ENCODE results near the gene RGS9BP.
A peak's percentile ranks its signal among the peaks of the same experiment; 100 is the strongest.
"Not testable (repeated sequence)": the region's sequence is repeated elsewhere in the genome, so short reads cannot be mapped to it uniquely, and the experiment has no call there.

RGS9BP gene, protein sequence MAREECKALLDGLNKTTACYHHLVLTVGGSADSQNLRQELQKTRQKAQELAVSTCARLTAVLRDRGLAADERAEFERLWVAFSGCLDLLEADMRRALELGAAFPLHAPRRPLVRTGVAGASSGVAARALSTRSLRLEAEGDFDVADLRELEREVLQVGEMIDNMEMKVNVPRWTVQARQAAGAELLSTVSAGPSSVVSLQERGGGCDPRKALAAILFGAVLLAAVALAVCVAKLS

DNA sequence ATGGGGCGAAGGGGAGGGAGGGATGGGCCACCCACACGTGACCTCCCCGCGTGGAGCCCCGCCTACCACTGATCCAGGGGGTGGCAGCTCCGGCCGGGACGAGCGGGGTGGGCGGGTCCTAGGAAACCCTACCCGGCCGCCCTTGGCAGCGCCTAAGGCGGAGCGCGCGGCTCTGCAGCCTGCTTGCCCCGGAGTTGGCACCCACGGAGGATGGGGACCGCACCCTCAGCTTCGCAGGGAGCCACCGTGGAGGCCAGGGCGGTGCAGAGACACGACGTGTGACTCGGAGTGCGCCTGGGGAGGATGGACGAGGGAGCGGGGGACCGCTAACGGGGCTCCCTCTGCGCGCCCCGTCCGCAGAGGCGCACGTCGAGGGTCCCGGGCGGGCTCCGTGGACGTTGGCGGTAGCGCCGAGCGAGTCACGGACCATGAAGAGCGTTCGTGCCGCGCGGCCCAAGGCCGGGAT lies at the start of gene RGS9BP:
Gene RGS9BP (plus strand): TSS at position 129 of the 466 bp plus-strand sequence. CDS start 416 bp downstream, outside the sequence.
- DNase-seq, result peak; percentile 65 to 78

DNA sequence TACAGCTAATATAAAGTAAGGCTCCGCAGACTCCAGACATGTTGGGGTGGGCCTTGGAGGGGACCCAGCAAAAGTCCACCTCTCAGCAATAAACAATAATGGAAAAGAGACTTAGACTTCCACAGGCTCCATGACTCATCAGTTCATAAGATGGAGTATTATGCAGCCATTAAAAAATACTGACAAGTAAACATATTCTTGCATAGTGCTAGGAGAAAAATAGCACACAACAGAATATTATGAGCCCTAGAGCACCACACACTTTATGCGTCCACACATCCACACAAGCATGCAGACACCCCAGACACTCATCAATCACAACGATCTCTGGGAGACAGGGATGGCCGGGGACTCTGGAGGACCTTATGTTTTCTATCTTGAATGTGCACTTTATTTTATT lies 48.7 kb upstream of the RGS9BP start:
- DNase-seq, result no peak

DNA sequence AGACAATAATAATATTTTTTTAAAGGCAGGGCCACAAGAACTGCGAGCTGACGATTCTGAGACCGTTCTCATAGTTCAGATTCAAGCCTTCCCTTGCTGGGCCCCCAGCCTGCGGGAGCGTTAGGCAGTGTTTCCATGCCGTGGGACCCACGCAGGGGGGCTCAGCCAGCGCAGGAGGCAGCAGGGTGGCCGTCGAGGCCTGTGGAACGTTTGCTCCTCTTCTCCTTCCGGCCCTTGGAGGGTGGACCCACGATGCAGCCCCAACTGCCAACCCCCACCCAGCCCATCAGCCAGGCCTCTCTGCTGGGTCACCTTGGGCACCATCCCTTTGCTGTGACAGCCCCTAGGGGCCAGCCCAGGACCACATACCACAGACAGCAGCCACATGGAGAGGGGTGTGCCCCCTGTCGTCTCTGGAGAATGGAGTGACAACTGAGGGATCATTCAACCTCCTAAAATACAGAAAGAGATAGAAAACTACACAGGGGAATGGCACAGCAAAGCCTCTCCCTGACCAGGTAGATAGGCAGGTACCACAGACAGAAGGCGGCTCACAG lies 47.9 kb upstream of the RGS9BP start:
- no peak for DNase-seq

DNA sequence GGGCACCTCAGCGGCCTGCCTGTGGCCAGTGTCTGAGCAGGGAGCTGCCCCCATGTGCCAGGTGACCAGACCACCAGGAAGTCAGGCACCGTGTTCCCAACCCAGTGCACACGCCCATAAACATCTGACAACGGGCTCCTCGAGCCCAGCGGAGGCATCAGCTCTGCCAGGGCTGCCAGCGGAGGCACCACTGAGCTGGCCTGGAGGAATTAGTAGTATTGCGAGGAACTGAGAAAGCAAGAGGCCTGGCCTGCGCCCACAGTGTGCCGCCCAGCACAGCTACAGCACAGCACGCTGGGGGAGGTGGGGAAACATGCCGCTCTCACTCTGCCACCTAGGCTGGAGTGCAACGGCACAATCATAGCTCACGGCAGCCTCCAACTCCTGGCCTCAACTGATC lies 45.3 kb upstream of the RGS9BP start:
- no peak for DNase-seq

DNA sequence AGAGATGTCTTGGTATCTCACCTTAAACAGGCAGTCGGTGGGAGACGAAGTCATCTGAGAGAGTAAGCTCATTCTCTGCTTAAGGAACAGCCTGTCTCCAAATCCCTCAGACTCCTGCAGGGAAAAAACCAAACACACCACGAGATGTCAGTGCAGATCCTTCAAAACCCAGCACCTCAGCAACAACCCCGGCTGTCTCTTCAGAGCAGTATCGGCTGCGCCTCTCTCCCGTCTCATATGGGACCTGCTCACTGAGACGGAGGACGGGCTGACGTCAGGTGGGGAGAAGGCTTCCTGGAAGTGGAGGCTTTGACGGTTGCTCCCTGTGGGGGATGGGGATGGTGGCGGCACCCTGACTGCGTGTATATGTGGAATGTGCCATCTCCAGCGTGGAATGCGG lies 44.3 kb upstream of the RGS9BP start:
- DNase-seq, result no peak

DNA sequence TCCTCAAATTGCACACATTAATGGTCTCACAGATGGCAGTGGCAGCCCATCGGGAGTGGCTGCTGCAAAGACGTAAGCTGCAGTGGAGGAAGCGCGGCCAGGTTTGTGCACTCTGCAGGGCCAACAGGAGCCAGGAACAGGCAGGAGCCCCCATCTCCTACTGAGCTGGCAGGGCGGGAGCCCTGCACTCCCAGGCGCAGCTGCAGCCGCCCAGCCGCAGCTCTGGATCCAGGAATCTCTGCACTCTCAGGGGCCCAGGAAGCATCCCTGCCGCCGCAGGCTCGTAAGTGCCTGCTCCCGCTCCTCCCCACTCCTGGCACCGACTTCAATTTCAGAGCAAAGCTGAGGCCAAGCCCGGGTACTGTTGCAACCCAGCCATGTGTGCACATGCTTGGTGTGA lies 38.2 kb upstream of the RGS9BP start:
- no peak for DNase-seq

DNA sequence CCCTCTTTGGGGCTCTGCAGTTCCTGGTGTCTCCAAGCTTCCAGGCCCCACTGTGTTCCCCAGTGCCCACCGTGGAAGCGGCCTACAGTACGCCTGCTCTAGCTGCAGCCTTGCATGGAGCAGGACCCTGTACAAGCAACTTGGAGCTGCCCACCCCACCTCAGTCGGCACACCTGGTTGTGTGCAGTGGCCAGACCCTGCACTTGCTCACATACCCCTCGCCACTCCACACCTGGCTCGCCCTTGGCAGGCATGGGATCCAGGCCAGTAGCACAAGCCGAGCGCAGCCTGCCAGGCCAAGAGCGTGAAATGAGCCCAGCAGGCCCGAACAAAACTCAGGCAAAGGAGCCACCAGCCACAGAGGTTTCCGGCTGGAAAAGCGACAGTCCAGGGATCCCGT lies 37.0 kb upstream of the RGS9BP start:
- DNase-seq, result no peak

DNA sequence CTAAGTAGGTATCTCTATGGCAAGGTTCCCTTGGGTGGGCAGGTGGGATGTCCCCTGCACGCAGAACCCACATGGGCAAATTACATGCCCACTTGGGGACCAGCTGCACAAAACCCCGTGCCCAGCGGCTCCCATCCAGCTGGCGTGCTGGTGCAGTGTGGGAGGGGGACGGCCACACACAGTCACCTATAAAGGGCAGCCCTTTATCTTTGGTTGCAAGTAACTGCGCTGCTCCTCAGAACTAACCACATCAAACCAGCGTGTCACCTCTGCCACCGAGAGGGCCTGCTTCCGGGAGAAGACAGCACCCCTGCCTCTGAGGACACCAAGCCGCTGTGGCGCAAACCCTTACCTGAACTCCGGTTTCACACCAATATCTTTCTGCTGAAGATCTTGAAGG lies 32.9 kb upstream of the RGS9BP start:
- DNase-seq, result peak; percentile 70 to 76

DNA sequence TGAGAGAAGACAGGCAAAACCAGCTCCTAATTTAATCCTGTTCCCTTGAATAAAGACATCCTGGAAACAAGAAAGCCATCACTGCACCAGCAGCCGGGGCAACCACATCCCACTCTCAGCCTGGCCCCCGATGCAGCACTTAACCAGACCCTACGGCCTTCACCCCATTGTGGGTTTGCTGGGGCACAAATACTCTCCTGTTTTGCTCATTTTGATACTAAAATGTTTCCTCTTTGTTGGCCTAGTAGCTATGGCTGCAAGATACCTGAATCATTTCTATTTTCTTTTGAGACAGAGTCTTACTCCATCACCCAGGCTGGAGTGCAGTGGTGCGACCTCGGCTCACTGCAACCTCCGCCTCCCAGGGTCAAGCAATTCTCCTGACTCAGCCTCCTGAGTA lies 29.1 kb upstream of the RGS9BP start:
- no peak for DNase-seq

DNA sequence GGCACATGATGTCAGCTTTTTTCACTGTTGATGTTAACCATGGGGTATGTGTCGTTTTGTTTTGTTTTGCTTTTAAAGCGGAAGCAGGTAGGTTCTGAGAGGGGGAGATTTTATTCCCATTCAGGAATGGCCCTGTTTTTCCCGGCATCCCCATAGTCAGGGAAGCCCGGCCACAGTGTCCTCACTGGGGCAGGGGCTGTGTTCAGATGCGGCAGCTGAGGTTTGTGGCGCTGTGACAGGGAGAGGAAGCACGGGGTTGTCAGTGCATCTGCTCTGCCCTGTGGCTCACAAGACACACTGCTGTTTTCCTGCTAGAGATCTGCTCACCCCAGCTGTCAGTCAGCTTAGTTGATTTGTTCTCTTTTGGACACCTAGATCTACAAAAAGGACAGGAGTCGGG lies 28.3 kb upstream of the RGS9BP start:
- DNase-seq, result no peak

DNA sequence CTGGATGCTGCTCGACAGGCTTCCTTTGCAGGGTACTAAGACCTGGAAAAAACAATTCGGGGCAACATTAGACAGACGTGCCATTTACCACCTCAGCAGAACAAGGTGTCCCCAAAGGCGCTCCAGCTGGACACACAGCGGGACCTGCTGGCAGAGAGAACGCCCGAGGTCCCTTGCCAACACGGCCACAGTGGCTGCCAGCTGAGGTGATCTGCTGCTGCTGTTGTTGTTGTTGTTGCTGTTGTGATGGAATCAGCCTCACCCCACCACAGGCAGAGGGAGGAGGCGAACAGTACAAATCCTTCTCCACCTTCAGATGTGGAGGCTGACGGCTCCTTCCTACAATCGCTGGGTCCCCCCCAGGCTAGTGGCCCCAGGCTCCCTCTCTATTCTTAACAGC lies 25.9 kb upstream of the RGS9BP start:
- DNase-seq, result no peak

DNA sequence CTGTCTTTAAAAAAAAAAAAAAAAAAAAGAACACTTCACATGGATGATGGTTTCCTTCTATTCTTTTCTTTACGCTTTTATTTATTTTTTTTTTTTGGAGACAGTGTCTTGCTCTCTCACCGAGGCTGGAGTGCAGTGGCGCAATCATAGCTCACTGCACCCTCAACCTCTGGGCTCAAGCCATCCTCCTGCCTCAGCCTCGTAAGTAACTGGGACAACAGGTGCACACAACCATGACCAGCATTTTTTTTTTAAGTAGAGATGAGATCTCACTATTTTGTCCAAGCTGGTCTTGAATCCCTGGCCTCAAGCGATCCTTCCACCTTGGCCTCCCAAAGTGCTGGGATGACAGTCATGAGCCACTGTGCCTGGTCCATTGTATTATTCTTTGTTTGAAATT lies 25.0 kb upstream of the RGS9BP start:
- no peak for DNase-seq

DNA sequence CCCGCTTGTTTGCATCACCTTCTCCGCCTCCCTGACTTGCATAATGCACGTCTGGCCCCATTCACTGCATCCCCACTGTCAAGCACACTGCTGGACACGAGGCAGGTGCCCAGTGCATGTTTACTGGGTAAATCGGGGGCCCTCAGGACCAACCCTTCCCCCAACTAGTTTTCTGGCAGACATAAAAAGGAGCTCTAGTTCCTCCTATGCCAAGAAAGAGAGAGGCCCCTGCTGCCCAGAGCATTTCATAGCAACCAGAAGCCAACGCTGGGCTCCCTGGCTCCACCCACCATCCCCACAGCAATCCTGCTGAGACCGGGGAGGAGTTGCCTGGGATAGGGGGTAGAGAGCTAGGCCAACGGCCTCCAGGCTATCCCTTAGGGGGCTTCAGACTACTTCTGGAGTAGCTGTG lies 23.9 kb upstream of the RGS9BP start:
- no peak for DNase-seq

DNA sequence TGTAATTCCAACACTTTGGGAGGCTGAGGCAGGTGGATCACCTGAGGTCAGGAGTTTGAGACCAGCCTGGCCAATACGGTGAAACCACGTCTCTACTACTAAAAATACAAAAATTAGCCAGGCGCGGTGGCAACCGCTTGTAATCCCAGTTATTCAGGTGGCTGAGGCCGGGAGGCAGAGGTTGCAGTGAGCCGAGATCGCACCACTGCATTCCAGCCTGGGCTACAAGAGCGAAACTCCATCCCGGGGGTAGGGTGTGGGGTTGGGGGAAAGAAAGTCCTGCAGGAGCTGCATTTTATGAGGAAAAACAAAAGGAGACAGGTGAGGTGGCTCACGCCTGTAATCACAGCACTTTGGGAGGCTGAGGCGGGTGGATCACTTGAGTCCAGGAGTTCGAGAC lies 23.3 kb upstream of the RGS9BP start:
- DNase-seq, result not testable (repeated sequence)

DNA sequence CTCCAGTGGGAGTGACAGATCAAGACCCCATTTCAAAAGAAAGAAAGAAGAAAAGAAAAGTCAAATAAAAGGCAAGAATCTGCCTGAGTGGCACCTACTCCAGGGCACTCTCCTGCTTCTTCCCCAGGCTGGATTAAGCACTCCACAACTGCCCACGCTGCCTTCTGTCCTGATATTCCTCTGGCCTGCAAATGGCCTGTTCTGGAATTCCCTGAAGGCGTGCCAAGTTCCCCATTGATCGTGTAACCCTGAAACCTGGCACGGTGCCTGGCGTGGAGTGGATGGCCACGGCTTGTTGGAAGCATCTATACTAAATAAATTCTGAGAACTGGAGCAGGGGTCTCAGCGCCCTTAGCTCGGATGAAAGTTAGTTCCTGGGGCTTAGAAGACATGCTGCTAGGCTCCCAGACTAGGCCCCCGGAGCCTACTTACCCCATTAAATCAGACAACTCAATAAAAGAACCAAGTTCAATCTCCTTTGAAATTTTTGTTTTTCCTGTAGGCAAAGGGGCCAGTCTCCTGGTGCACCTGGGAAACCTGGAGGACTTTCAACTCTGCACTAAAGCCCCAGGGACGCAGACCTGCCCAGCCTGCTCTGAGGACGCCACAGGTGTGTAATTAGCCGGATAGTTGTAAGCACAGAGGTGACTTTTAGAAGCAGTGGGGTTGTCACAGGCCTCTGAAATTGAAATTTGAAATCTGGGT lies 22.6 kb upstream of the RGS9BP start:
- DNase-seq, result no peak

DNA sequence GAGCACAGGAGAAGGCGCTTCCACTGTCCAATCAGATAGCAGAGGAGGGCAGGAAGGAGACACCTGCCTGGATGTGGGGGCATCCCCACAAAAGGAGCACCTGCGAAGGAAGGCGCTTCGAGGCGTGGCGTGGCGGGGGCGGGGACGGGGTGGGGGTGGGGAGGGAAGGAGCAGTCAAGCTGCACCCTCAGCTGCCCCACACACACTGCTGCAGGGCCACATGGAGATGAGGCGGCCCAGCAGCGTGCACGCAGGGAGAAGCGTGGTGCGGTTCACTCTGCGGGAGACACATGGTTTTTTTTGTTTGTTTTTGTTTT lies 22.1 kb upstream of the RGS9BP start:
- DNase-seq, result no peak

DNA sequence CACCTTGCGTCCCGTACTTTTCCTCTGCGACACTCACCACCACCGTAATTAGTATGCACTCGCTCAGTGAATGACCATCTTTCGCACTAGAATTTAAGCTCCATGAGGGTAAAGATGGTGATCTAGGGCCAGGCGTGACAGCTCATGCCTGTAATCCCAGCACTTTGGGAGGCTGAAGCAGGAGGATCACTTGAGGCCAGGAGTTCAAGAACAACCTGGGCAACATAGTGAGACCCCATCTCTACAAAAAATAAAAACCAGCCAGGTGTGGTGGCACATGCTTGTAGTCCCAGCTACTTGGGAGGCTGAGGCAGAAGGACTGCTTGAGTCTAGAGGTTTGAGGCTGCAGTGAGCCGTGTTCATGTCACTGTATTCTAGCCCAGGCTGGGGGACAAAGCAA lies 19.3 kb upstream of the RGS9BP start:
- DNase-seq, result not testable (repeated sequence)

DNA sequence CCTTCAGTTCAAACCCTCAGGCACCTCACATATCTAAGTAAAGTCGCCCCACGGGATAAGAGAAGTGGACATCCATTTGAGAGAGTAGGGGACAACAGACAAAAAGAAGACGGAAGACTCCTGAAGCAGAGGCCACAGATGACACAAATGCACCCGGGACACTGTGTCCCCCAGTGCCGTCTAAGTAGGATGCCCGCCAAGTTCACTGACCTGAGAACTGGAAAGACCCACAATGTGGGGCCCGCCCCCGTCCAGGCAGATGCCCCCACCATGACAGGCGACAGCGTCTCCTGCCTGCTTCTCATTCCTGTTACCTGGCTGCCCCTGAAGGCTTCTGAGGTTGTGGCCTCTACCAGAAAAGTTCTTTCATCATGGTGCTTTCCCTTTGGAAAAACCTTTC lies 17.6 kb upstream of the RGS9BP start:
- DNase-seq, result no peak

DNA sequence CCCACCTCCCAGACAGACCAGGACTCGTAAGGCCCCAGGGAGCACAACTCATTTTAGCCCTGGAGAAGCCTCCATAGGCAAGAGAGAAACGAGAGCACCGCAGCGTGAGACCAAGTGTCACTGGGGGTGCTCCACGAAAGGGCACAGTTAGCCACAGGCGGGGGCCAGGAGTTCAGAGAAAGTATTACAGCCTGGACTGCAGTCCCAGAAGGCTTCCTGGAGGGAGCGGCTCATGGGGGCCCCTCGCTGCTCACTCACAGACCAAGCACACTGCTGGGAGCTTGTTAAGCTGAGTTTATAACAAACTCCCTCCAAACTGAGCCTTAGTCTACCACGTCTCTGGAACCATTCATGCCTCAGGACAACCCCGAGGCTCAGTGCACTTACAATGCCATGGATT lies 17.1 kb upstream of the RGS9BP start:
- DNase-seq, result no peak

DNA sequence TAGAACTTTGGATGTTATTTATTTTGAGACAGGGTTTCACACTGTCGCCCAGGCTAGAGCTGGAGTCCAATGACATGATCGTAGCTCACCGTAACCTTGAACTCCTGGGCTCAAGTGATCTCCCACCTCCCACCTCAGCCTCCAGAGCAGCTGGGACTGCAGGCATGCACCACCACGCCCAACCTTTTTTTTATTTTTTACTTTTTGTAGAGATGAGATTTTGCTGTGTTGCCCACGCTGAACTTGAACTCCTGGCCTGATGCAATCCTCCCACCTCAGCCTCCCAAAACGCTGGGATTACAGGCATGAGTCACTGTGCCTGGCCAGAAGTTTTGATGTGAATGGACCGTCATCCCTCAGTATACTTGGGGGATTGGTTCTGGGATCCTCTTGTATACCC lies 14.3 kb upstream of the RGS9BP start:
- no peak for DNase-seq

DNA sequence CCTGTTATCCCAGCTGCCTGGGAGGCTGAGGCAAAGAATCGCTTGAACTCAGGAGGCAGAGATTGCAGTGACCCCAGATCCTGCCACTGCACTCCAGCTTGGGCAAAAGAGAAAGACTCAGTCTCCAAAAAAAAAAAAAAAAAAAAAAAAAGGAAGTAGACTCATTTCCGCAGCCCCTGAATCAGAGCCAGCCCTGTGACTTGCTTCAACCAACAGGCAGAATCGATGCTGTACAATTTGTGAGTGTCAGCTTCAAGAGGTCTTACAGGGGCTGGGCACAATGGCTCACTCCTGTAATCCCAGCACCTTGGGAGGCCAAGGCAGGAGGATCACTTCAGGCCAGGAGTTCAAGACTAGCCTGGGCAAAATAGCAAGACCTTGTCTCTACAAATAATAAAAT lies 13.5 kb upstream of the RGS9BP start:
- DNase-seq, result peak in 1 of 2 donors; percentile 9

DNA sequence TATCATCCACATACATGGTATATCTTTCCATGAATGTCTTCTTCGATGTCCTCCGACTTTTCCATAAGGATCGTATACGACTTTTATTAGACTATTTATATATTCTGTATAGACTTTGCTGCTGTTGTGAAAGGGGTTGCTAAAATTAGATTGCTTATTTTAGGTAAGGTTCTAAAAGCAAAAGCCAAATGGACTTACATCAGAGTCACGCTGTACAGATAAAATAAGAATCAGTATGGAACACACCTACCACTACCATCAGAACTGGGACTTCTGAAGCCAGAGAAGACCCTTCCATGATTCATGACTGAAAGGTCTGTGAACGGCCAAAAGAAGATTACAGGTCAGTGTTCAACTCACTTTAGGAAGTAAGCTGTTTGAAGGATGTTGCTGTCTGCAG lies 9.6 kb upstream of the RGS9BP start:
- DNase-seq, result no peak

DNA sequence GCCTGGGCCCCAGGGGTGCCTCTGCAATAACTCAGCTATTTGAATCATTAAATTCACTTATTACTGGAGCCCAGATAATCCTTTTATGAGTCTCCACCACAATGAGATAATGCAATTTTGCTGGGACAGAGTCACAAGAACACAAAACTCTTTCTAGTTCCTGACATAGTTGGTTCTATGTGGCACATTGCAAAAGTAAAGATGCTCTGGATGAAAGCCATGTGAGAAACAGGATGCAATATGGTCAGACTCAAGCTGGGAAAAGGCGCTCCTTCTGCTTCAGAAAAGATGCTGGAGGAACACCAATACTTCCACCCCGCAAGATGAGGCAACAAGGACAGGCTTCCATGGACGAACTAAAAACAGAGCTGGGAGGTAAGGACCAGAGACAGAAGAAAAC lies 6.3 kb upstream of the RGS9BP start:
- no peak for DNase-seq

DNA sequence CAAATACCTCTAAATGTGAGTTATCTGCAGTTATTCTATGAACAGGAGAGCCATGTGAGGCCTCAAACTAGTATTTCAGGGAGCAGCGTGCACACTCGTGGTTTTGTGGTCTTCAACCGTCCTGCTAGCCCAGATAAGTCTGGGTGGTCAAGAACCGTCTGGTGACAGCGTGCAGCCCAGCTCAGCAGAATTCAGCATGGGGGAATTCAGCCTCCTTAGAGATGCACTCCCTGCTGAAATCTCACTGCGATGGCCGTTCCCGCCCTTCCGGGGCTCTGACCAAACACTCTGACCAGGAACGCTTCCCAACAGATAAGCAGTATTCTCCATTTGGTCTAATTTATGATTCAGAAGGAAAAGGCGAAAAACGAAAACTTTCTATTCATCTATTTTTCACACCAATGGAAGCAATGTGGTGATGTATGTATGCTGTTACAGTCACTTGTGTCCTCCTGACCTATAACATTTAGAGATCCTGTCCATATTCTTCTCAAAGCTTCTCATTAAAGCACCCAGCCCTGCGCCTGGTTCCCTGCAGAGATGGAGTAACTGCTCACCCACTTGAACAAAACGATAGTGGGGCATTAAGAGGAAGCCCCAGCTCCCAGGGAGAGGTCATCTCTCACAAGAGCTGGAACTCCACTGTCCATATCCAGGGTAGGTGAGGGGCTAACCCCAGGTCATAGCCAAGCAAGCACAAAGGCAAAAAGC lies 3.6 kb upstream of the RGS9BP start:
- no peak for DNase-seq
